GM21423 (cell line): ENCODE data around the gene EVI5.
"Not testable (repeated sequence)": the region's sequence is repeated elsewhere in the genome, so short reads cannot be mapped to it uniquely, and the experiment has no call there.

ENCODE experiments used
- ATAC-seq: cut with Tn5 transposase; IDR thresholded peaks from one replicate; pipeline ENCODE4 v1.9.1; 2021; ENCODE audit warnings: mild to moderate bottlenecking, moderate library complexity; ENCODE audit not compliant: unreplicated experiment

EVI5 gene

DNA sequence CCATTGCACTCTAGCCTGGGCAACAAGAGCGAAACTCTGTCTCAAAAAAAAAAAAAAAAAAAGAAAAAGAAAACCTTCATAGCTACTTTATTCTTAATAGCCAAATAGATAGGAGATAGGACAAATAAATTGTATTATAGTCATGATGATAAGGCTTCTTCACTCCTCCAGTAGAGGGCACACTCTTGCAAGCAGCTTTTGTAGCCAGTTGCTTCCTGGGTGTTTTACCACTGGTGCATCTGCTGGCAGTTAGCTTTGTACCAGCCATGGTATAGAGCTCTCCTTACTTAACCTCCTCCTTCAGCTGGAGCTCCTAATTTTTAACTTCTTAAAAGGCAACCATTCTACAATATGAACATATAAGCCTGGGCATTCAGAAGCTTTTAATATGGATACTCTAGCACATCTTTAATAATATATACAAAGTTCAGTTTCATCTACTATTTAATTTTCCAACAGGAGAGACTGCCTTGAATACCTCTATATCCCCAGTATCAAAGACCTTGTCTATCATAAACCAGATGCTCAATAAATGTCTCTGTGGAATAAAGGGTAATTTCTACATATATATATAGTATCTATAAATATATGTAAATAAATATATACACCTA is 35.8 kb downstream of the EVI5 start:
- no peak for ATAC-seq

DNA sequence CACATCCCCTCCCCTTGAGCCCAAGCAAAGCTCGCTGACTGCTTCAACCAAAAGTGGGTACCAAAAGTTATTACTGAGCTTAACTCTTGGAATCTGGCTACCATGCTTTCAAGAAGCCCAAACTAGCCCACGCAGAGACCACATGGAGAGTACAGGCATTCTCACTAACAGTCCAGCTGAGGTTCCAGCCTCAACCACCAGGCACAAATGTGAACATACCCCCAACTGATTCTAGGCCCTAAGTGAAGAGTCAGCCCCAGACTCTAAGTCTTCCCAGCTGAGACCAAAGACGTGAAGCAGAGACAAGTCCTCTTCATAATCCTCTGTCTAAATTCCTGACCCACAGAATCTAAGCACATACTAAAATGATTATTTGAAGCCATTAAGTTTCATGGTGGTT is 36.8 kb downstream of the EVI5 start:
- ATAC-seq: no peak

DNA sequence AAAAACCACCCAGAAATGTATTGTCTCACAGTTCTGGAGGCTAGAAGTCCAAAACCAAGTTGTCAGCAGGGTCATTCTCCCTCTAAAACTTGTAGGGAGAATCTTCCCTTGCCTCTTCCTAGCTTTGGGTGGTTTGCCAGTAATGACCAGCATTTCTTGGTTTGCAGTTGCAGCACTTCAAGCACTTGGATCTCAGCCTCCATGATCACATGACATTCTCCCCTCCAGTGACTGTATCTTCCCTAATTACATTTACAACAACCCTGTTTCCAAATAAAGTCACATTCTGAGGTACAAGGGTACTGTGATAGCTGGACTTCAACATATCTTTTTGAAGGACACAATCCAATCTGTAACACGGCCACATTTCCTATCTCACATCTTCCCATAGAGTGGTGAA is 37.2 kb downstream of the EVI5 start:
- no peak for ATAC-seq

DNA sequence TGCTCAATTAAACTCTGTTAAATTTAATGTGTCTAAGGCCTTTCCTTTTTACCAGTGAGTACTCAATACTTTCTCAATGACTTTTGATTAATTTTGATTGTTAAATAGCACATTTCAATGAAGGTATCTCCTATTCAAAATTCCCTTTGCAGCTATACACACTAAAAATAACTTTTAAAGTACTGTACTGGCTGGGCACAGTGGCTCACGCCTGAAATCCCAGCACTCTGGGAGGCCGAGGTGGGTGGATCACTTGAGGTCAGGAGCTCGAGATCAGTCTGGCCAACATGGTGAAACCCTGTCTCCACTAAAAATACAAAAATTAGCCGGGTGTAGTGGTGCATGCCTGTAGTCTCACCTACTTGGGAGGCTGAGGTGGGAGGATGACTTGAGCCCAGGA is 38.7 kb downstream of the EVI5 start:
- not testable (repeated sequence) for ATAC-seq

DNA sequence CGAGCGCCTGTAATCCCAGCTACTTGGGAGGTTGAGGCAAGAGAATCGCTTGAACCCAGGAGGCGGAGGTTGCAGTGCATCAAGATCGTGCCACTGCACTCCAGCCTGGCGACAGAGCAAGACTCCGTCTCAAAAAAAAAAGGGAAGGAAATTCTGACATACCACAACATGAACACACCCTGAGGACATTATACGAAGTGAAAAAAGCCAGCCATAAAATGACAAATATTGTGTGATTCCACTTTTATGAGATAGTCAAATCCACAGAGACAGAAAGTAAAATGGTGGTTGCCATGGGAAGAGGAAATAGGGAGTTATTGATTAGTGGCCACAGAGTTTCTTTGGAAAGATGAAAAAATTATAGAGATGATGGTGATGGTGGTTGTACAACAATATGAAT is 41.7 kb downstream of the EVI5 start:
- ATAC-seq: no peak

DNA sequence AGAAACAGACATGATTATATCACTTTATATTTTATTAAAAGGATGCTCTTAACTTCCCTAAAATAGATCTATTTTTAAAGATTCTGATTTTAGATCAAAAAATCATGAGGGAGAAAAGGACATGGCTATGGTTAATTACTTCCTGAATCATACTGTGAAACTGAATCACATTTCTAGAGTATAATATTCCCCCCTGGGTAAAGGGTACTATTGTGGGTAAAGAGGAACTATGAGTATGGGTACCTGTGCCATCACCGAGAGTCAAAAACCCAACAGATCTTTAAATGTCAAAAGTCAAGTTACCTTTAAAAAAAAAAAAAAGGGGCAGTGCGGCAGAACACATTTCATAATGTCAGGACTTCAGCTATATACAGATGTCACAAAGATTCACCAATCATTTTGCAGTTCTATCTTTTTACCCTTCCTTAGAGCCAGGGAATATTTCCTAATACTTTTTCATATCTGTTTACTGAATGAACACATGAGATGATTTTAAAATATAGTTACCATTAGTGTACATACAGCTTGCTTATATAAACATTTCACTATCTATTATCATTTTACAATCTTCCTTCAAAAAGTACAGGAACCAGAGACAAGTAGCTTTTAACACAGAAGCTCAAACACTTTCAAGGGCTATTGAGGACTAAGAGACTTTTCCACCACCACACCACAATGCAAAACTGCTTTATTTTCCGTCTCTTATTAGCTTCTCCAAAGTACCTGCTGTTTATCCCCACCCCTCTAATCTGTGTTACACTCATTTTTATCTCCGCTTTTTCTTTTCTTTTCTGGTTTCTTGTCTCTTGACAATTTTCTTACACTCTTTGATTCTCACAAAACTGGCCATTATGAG is 45.0 kb downstream of the EVI5 start:
- no peak for ATAC-seq

DNA sequence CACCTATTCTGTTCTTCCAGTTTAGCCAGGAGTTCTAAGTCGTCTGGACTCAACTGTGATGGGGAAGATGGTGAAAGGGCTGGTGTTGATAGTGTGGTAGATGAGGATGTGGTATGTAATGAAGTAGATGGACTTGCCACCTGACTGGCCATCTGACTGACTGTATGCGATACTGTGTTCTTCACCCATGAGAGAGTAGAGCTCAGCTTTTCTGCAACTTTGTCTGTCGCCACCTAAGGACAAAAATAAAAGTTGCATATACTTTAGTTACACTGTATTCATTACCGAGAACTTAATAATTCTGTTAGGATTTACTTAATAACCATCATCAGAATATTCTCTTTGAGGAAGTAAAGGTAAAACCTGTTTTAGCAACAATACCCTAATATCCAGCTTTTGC is 48.5 kb downstream of the EVI5 start:
- ATAC-seq: no peak

DNA sequence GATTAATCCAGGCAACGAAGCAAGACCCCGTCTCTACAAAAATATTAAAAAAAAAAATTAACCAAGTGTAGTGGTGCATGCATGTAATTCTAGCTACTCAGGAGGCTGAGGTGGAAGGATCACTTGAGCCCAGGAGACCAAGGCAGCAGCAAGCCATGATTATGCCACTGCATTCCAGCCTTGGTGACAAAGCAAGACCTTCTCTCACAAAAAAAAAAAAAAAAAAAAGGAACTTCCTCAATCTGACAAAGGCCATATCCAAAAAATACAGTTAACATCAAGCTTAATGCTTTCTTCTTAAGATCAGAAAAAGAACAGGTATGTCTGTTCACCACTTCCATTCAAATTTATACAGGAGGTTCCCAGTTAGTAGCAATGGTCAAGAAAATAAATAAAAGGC is 54.4 kb downstream of the EVI5 start:
- no peak for ATAC-seq

DNA sequence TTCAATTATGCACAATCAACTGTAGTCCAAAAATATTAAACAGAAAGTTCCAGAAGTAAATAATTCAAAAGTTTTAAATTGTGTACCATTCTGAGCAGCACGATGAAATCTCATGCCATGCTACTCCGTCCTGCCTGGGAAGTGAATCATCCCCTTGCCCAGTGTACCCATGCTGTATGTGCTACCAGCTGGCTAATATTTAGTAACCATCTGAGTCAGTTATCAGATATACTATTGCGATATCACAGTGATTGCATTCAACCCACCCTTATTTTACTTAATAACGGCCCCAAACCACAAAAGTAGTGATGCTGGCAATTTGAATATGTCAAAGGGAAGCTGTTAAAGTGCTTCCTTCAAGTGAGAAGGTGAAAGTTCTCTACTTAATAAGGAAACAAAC is 56.2 kb downstream of the EVI5 start:
- no peak for ATAC-seq

DNA sequence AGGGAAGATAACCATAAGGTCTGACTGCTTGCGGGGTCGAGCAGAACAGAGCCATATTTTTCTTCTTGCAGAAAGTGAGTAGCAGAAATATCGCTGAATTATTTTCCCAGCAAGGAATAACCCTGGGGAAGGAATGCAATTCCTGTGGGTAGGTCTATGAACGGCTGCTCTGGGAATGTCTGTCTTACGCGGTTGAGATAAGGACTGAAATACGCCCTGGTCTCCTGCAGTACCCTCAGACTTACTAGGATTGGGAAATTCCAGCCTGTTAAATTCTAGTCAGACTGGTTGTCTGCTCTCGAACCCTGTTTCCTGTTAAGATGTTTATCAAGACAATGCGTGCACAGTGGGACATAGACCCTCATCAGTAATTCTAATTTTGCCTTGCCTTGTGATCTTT is 61.2 kb downstream of the EVI5 start:
- ATAC-seq: not testable (repeated sequence)

DNA sequence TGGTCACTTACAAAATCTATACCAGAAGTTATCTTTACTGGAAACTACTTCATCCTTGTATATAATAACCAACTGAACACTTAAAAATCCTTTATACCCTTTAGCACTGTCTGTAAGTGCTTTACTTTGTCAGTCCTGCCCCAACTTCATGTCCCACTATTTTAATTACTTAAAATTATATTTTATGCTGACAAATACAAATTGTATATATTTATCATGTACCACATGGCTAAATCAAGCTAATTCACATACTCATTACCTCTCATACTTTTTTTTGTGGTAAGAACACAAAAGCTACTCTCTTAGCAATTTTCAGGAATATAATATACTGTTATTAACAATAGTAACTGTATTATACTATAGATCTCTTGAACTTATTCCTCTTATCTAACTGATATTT is 63.0 kb downstream of the EVI5 start:
- ATAC-seq: no peak

DNA sequence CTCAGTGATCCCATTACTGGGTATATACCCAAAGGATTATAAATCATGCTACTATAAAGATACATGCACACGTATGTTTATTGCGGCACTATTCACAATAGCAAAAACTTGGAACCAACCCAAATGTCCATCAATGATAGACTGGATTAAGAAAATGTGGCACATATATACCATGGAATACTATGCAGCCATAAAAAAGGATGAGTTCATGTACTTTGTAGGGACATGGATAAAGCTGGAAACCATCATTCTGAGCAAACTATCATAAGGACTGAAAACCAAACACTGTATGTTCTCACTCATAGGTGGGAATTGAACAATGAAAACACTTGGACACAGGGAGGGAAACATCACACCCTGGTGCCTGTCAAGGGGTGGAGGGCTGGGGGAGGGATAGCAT is 63.8 kb downstream of the EVI5 start:
- ATAC-seq: not testable (repeated sequence)

DNA sequence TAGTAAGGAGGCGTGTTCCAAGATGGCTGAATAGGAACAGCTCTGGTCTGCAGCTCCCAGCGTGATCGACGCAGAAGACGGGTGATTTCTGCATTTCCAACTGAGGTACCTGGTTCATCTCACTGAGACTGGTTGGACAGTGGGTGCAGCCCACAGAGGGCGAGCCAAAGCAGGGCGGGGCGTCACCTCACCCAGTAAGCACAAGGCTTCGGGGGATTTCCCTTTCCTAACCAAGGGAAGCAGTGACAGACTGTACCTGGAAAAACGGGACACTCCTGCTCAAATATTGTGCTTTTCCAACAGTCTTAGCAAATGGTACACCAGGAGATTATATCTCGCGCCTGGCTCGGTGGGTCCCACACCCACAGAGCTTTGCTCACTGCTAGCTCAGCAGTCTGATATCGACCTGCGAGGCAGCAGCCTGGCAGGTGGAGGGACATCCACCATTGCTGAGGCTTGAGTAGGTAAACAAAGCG is 69.4 kb downstream of the EVI5 start:
- not testable (repeated sequence) for ATAC-seq

DNA sequence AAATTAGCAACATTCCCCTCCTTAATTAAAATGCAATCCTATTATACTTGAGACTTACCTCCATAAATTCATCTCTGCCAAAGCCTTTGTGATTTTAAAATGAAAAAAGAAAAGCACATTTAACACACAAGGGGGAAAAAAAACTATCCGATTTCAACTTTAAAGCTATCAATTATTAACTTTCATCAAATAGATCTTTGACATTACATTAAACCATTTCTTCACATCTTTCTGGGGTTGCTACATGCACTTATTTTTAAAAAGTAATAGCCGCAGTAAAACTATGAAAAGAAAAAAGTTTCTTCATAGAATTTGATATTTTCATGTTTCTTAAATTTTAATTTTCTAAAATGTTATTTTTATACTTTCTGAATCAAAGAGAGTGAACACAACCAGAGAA is 71.0 kb downstream of the EVI5 start:
- no peak for ATAC-seq

DNA sequence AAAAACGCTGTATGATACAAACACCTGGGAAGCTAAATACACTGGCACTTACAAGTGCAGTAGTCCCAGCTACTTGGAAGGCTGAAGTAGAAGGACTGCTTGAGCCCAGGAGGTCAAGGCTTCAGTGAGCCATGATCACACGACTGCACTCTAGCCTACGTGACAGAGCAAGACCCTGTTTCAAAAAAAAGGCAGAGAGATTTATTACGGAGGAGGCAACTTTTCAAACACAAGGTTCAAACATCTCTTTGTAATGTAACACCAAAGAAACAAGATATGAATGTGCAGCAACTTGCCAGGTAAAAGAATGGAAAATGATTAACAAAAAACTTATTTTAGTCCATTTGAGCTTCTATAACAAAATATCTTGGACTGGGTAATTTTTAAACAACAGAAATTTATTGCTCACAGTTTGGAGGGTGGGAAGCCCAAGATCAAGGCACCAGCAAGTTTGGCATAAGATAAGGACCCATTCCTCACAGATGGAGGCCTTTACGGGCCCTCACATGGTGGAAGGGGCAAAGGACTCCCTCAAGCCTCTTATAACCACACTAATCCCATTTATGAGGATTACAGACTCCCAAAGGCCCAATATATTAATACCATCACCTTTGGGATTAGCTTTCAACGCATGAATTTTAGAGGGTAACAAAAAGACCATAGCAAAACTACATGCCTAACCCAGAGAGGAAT is 73.3 kb downstream of the EVI5 start:
- ATAC-seq: no peak

DNA sequence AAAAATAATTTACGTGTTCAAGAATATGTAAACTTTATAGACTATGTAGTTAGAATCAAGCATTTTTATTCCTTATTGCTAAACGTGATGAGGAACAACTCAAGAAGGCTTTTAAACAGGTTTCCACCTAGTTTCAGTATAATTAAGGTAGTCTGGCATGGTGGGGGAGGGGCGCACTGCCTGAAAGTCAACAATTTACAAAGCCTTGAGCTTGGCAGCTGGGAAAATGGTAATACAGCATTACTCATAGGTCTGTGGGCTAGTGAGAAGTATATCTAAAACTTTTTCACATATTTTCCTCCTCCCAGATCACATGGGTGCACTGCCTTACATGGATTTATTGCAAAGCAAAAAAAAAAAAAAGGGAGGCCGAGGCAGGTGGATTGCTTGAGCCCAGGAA is 75.2 kb downstream of the EVI5 start:
- ATAC-seq: no peak

DNA sequence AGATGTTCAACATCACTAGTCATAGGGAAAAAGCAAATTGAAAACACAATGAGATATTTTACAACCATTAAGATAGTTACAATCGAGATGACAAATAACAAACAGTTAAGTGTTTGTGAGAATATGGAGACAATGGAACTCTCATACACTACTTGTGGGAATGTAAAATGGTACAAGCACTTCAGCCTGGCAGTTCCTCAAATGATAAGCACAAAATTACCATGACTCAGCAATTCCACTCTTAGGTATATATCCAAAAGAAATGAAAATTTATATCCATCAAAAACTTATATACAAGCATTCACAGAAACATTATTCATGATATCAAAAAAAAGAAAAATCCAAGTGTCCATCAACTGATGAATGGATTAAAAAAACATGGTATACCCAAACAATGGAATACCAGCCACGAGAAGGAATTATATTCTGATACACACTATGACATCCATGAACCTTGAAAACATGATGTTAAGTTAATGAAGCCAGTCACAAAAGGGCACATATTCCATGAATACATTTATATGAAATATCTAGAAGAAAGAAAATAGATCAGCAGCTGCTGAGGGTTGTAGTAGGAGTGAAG is 76.4 kb downstream of the EVI5 start:
- ATAC-seq: no peak

DNA sequence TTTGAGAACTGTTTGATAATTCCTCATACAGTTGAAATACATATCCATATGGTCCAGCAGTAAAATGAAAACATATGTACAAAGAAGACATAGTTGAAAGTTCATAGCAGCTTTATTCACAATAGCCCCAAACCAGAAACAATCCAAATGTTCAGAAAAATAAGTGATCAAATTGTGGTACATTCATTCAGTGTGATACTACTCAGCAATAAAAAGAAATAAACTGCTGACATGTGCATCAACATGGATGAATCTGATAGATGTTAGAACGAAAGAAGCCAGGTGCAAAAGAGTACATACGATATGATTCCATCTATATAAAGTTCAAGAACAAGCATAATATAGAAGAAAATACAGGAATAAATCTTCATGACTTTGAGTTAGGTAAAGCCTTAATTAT is 77.2 kb downstream of the EVI5 start:
- ATAC-seq: no peak

DNA sequence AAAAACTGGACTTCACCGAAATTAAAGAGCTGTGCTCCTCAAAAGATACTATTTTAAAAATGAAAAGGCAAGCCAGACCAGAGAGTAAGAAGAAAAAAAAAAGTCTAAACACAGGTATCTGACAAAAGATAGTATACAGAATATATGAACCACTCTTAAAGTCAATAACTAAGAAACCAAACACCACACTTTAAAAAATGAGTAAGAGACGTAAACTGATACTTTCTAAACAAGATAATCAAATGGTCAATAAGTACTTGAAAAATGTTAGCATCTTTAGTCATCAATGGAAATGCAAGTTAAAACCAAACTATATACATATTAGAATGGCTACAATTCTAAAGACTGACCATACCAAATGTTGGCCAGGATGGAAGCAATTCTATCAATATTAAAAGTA is 77.6 kb downstream of the EVI5 start:
- no peak for ATAC-seq

DNA sequence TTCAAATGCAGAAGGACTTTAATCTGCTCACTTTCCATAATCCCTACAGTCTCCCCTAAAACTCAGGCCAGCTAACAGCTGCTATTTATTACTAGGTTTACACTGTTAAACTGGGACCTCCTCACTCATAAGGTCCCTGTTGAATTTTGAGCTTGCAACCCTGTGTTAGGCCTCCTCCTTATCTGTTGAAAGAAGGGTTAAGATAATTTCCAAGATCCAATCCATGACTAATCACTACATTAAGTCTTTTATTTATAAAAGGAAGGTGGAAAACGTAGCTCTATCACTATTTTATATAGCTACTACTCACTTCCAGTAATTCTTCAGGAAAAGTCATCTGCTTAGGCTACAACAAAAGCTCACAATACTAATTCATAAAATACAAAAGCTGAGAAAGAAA is 79.5 kb downstream of the EVI5 start:
- no peak for ATAC-seq

DNA sequence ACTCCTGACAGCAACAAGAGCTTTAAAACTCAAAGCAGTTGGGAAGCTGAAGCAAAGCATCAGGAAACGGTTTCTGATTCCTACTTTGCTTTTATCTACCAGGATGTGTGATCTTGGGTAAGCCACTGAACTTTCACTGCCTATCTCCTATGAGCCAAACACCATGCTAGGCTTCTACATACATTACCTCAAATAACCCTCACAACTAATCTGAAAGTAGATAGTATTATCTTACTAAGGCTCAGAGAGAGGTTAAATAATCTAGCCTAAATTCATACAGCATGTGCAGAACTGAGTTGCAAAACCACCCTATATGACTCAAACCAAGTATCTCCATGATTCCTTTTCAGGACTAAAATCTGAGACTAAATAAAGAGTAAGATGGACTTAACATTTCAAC is 83.8 kb downstream of the EVI5 start:
- ATAC-seq: no peak

DNA sequence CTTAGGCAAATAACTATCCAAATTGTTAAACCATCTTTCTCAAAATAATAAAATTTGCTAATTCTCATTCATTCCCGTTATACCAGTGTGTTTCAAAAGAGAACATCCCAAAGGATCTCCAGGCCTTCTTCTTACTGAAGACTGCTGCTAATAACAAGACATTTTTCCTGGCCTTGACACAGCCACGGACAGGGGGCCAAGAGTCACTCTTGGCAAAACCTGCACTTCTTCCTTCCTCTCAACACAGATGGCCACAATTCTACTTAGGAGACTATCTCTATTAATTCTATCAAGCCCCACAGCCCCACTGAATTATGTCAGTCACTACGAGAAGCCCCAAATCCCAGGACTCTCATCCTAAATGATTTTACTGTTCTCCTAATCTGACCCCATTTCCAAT is 86.0 kb downstream of the EVI5 start:
- ATAC-seq: no peak
